DND-41 (cell line): Measurements from ENCODE around the gene PTPRE.

Source experiments
- ATAC-seq: fragments of 200-7000 bp; cut with Tn5 transposase; 3 replicates; pipeline ENCODE4 v1.9.1; 2021; ENCODE audit warnings: low read depth; ENCODE audit not compliant: insufficient read depth
- DNase-seq: peaks from one replicate; pipeline ENCODE4 v3.0.0-alpha.2; 2020
- H2AFZ ChIP-seq: 2 replicates; pipeline ENCODE4 v1.6.0; 2012; ENCODE audit warnings: low read depth, low read length
- H3K27ac ChIP-seq: 2 replicates; pipeline ENCODE4 v1.5.1; 2012; ENCODE audit warnings: low read length, inconsistent platforms
- H3K27me3 ChIP-seq: fragments of 200-600 bp; sonication (generic); 2 replicates; pipeline ENCODE4 v1.6.0; 2012; ENCODE audit warnings: low read length, mild to moderate bottlenecking, inconsistent platforms; ENCODE audit not compliant: insufficient read depth, poor library complexity
- H3K36me3 ChIP-seq: 2 replicates; pipeline ENCODE4 v1.5.1; 2012; ENCODE audit warnings: low read length, inconsistent platforms; ENCODE audit not compliant: insufficient read depth
- H3K4me1 ChIP-seq: 2 replicates; pipeline ENCODE4 v1.5.1; 2012; ENCODE audit warnings: mild to moderate bottlenecking, low read length; ENCODE audit not compliant: insufficient read depth
- H3K4me2 ChIP-seq: 2 replicates; pipeline ENCODE4 v1.6.0; 2012; ENCODE audit warnings: mild to moderate bottlenecking, moderate library complexity, low read length, inconsistent platforms; ENCODE audit not compliant: insufficient read depth
- H3K4me3 ChIP-seq, 2 experiments: fragments of 200-600 bp in 1 of 2; shearing (Covaris generic) in 1 of 2; 2 replicates each; pipeline ENCODE4 v1.5.1; 2012 to 2016; ENCODE audit warnings: inconsistent platforms in 2 of 2, low read length in 2 of 2, mild to moderate bottlenecking in 2 of 2, low read depth in 1 of 2, moderate library complexity in 1 of 2
- H3K79me2 ChIP-seq: 2 replicates; pipeline ENCODE4 v1.6.0; 2012; ENCODE audit warnings: low read length, inconsistent platforms; ENCODE audit not compliant: insufficient read depth
- H3K9ac ChIP-seq: 2 replicates; pipeline ENCODE4 v1.6.0; 2012; ENCODE audit warnings: low read depth, mild to moderate bottlenecking, inconsistent platforms, low read length, moderate library complexity
- H3K9me3 ChIP-seq: 2 replicates; pipeline ENCODE4 v1.5.1; 2012; ENCODE audit warnings: low read length, moderate library complexity, mild to moderate bottlenecking, inconsistent platforms; ENCODE audit not compliant: insufficient read depth, severe bottlenecking
- H4K20me1 ChIP-seq: 2 replicates; pipeline ENCODE4 v1.6.0; 2012; ENCODE audit warnings: low read length; ENCODE audit not compliant: insufficient read depth
- EZH2 ChIP-seq: IDR thresholded peaks from 3 replicates; pipeline ENCODE4 v1.6.1; 2012; ENCODE audit warnings: borderline replicate concordance, low read depth, mild to moderate bottlenecking, moderate library complexity, low read length, inconsistent platforms; ENCODE audit not compliant: severe bottlenecking
- TF ChIP-seq, protein P1 (sequence below): IDR thresholded peaks from 2 replicates; pipeline ENCODE4 v1.5.1; 2012; ENCODE audit warnings: borderline replicate concordance, low read length, moderate library complexity, mild to moderate bottlenecking; ENCODE audit not compliant: poor library complexity, severe bottlenecking; ENCODE audit errors: extremely low read depth

The PTPRE gene

DNA sequence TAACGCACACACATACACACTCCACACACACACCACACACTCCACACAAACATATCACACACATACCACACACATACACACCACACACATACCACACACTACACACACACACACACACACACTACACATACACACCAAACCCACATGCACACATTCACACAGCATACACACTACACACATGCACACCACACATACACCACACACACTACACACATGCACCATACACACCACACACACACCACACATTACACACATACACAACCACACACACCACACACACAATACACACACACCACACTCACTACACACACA is 153.0 kb downstream of the PTPRE start:
- Histone ChIP-seq H3K4me3 (no peak overlapping the region), H3K27ac (no peak overlapping the region; the same call in 1 of the 2 replicates), H3K27me3 (no peaks in the 10 kb centered on the region), H3K36me3 (peaks cover 49% of the 10 kb centered on the region), H4K20me1 (no peaks in the 10 kb centered on the region), H3K4me1 (peaks cover 32% of the 10 kb centered on the region), H3K79me2 (no peaks in the 10 kb centered on the region), H3K9ac (no peak overlapping the region), H3K4me2 (no peak overlapping the region), H3K9me3 (no peaks in the 10 kb centered on the region), H2AFZ (no peak overlapping the region)
- no peak for DNase-seq
- TF ChIP-seq EZH2, result no peak
- TF ChIP-seq, protein P1, sequence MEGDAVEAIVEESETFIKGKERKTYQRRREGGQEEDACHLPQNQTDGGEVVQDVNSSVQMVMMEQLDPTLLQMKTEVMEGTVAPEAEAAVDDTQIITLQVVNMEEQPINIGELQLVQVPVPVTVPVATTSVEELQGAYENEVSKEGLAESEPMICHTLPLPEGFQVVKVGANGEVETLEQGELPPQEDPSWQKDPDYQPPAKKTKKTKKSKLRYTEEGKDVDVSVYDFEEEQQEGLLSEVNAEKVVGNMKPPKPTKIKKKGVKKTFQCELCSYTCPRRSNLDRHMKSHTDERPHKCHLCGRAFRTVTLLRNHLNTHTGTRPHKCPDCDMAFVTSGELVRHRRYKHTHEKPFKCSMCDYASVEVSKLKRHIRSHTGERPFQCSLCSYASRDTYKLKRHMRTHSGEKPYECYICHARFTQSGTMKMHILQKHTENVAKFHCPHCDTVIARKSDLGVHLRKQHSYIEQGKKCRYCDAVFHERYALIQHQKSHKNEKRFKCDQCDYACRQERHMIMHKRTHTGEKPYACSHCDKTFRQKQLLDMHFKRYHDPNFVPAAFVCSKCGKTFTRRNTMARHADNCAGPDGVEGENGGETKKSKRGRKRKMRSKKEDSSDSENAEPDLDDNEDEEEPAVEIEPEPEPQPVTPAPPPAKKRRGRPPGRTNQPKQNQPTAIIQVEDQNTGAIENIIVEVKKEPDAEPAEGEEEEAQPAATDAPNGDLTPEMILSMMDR, result no peak
- ATAC-seq, result no peak

DNA sequence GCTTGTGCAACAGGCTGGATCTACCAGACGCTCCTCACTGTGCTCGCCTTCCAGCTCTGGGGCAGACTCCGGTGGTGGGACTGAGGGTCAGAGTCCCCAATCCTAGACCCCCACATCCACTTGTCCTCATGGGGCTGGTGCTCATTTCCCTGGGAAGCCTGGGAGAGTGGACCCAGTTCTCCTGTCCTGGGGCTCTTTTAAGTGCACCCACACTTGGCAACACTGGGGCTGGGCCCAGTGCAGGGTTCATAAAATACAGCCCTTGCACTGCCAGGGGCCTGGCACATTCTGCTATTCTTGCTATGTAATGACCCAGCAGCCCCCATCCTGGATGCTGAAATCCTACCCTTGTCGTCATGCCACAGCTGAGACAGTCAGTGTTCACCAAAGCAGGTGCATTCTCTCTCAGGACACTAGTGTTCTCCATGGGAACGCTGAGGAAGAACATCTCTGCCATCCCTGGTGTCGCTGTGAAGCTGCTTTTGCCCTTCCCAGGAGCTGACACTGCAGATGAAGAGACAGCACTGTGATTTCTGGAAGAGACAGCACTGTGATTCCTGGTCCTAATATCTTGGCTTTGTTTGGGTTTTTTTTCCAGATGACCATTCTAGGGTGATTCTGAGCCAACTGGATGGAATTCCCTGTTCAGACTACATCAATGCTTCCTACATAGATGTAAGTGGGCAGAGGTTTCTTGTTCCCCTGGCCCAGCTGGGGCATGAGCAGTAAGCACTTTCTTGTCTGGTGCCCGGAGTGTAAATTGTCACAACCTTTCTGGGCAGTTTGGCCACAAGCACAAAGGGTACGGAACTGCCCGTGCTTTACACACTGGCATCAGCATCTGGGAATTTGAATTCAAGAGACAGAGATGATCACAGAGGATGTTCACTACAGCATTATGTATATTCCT is 153.7 kb downstream of the PTPRE start:
- Histone ChIP-seq H4K20me1 (no peaks in the 10 kb centered on the region; the same call in 1 of the 2 replicates), H3K36me3 (peaks cover 47% of the 10 kb centered on the region), H2AFZ (no peak overlapping the region), H3K27me3 (no peaks in the 10 kb centered on the region), H3K9ac (no peak overlapping the region), H3K4me1 (peaks cover 38% of the 10 kb centered on the region), H3K27ac (peak overlapping the region; percentile 16), H3K79me2 (no peaks in the 10 kb centered on the region), H3K9me3 (no peaks in the 10 kb centered on the region), H3K4me3 (no peak overlapping the region), H3K4me2 (no peak overlapping the region)
- ATAC-seq (no peak), DNase-seq (no peak)
- TF ChIP-seq, protein P1, result no peak
- TF ChIP-seq EZH2, result no peak

DNA sequence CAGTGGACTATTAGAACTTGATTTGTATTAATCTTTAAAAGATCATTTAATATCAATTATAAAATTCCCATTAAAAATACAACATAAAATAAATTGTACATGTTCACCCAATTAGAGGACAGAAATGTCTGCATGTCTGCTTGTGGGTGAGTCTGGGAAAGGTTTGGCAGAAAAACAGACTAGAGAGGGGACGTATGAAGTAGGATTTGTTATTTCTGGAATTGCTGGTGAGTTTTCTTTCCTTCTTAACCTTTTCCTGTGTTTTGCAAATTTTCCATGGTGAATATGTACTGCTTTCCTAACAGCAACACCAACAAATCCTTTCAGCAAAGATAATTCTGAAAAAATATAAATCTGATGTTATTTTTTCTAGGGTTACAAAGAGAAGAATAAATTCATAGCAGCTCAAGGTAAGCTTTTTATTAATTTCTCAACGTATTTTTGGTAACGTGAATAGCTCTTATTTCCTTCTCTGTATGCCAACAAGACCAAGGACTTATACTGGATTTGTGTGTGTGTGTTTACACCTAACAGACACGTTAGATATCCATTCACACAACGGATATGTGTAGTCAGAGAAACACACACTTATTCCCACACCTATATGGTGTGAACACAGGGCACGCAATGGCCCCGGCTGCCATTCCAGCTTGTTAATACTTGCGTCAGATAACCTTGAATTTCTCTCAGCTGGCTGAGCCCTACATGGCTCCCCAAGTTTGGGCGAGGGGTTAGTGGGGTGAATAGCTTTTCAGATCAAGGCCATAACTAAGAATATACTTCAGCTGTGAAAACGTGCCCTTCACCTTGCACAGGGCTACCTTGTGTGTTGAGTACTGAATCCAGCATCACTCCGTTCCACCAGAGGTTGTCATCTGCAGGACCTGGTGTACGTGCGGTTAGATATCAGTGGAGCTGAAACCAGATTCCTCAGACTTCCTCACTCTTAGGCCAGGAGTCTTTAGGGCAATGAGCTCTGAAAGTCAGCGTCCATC is 154.7 kb downstream of the PTPRE start:
- DNase-seq (no peak), ATAC-seq (no peak)
- H3K4me3 ChIP-seq, result no peak overlapping the region
- H3K4me2 ChIP-seq, result no peak overlapping the region
- H3K27ac ChIP-seq, result peak overlapping the region; percentile 86
- TF ChIP-seq, protein P1, result no peak
- no peak for TF ChIP-seq EZH2
- H3K79me2 ChIP-seq, result no peaks in the 10 kb centered on the region
- H3K9me3 ChIP-seq, result no peaks in the 10 kb centered on the region
- H3K4me1 ChIP-seq, result peaks cover 44% of the 10 kb centered on the region
- H3K27me3 ChIP-seq, result no peaks in the 10 kb centered on the region
- no peak overlapping the region for H3K9ac ChIP-seq
- H2AFZ ChIP-seq, result no peak overlapping the region
- no peaks in the 10 kb centered on the region; the same call in 1 of the 2 replicates for H4K20me1 ChIP-seq
- H3K36me3 ChIP-seq, result peaks cover 48% of the 10 kb centered on the region
